HCT116 (cell line): ENCODE measurements around the gene PGBD1. TPM values are rescaled to one million over a fixed set of nuclear protein-coding genes. Genes with fewer than 3 reads are reported as not detected.

Experiments used
- ATAC-seq: fragments of 200-7000 bp; cut with Tn5 transposase; 2 replicates; pipeline ENCODE4 v1.9.1; 2020; ENCODE audit warnings: mild to moderate bottlenecking, moderate library complexity
- BruUV-seq: library from RNA; stranded (reverse); fragments of 400-500 nt; replicated peaks from 2 replicates; lab custom pipeline; 2021; lab: Mats Ljungman, UMichigan
- CTCF ChIA-PET: fragments of 300-600 bp; sonication (Branson Sonifier 250); formaldehyde crosslinking; loops from one replicate; lab custom pipeline; 2021; ENCODE audit warnings: antibody characterized with exemption; lab: Charles Lee
- POLR2A ChIA-PET: fragments of 300-600, 350-600 bp; sonication (Branson Sonifier 250); formaldehyde crosslinking; loops from one replicate; lab custom pipeline; 2021; ENCODE audit warnings: antibody characterized with exemption; lab: Charles Lee
- RAD21 ChIA-PET, 2 experiments: fragments of 300-600 bp; sonication (Branson Sonifier 250); formaldehyde crosslinking; loops; one replicate each; lab custom pipeline; 2023; ENCODE audit warnings: low total read pairs in 2 of 2; ENCODE audit not compliant: uncharacterized antibody in 2 of 2, unreplicated experiment in 2 of 2, low non-redundant PET in 1 of 2; lab: Charles Lee
- DNase-seq: peaks from one replicate; pipeline ENCODE4 v3.0.0-alpha.2; 2010; ENCODE audit warnings: low read depth, low spot score
- H2AFZ ChIP-seq: fragments of 200-600 bp; shearing (Covaris generic), sonication (generic); 2 replicates; pipeline ENCODE4 v1.6.1; 2017; ENCODE audit warnings: low read depth, mixed run types, mixed read lengths, antibody characterized with exemption, low read length; ENCODE audit not compliant: poor library complexity, severe bottlenecking
- H3K27ac ChIP-seq: 2 replicates; pipeline ENCODE4 v1.5.1; 2012; ENCODE audit warnings: low read depth, low read length
- H3K27me3 ChIP-seq: fragments of 200-600 bp; sonication (generic); 2 replicates; pipeline ENCODE4 v1.6.1; 2016; ENCODE audit warnings: mixed run types, low read length, mixed read lengths; ENCODE audit not compliant: insufficient read depth
- H3K36me3 ChIP-seq, 2 experiments: fragments of 200-500 bp in 1 of 2; fragments of 200-600 bp in 1 of 2; sonication (Bioruptor generic) in 1 of 2; sonication (generic) in 1 of 2; 2 replicates each; pipeline versions ENCODE4 v1.5.1 to v1.6.1; 2014 to 2016; ENCODE audit warnings: low read length in 2 of 2, inconsistent platforms in 1 of 2, mixed read lengths in 1 of 2, mixed run types in 1 of 2; ENCODE audit not compliant: insufficient read depth in 2 of 2, control insufficient read depth in 1 of 2
- H3K4me1 ChIP-seq, 2 experiments: fragments of 200-600 bp in 1 of 2; sonication (generic) in 1 of 2; 2 replicates each; pipeline versions ENCODE4 v1.5.1 to v1.6.1; 2012 to 2017; ENCODE audit warnings: low read length in 2 of 2, inconsistent platforms in 1 of 2, mild to moderate bottlenecking in 1 of 2, mixed read lengths in 1 of 2, mixed run types in 1 of 2, moderate library complexity in 1 of 2; ENCODE audit not compliant: insufficient read depth in 2 of 2, control insufficient read depth in 1 of 2
- H3K4me2 ChIP-seq: fragments of 200-600 bp; sonication (generic); 2 replicates; pipeline ENCODE4 v1.6.1; 2017; ENCODE audit warnings: mixed run types, low read length, mixed read lengths
- H3K4me3 ChIP-seq, 2 experiments: fragments of 200-600 bp in 1 of 2; sonication (generic) in 1 of 2; replicated peaks in 1 of 2; 2 replicates each; pipeline ENCODE4 v1.5.1; 2011 to 2016; ENCODE audit warnings: low read length in 2 of 2, control low read depth in 1 of 2, low read depth in 1 of 2, mild to moderate bottlenecking in 1 of 2, mixed read lengths in 1 of 2, mixed run types in 1 of 2
- H3K79me2 ChIP-seq: fragments of 200-600 bp; sonication (generic); 2 replicates; pipeline ENCODE4 v1.6.1; 2017; ENCODE audit warnings: mild to moderate bottlenecking, mixed run types, low read length, moderate library complexity, mixed read lengths; ENCODE audit not compliant: insufficient read depth
- H3K9ac ChIP-seq: fragments of 200-600 bp; sonication (generic); 2 replicates; pipeline ENCODE4 v1.6.1; 2016; ENCODE audit warnings: low read length, mixed read lengths
- H3K9me2 ChIP-seq: fragments of 200-600 bp; sonication (generic), shearing (Covaris generic); 2 replicates; pipeline ENCODE4 v1.6.1; 2017; ENCODE audit warnings: mixed run types, mild to moderate bottlenecking, moderate library complexity; ENCODE audit not compliant: insufficient read depth
- H3K9me3 ChIP-seq, 2 experiments: fragments of 200-500 bp in 1 of 2; fragments of 200-600 bp in 1 of 2; sonication (Bioruptor generic) in 1 of 2; sonication (generic) in 1 of 2; 2 replicates each; pipeline ENCODE4 v1.6.1; 2014 to 2017; ENCODE audit warnings: low read length in 2 of 2, mixed read lengths in 2 of 2, inconsistent platforms in 1 of 2, low read depth in 1 of 2, mild to moderate bottlenecking in 1 of 2, mixed run types in 1 of 2, moderate library complexity in 1 of 2; ENCODE audit not compliant: control insufficient read depth in 1 of 2, insufficient read depth in 1 of 2
- H4K20me1 ChIP-seq: fragments of 200-600 bp; sonication (generic), shearing (Covaris generic); 2 replicates; pipeline ENCODE4 v1.6.1; 2017; ENCODE audit warnings: mixed run types, mild to moderate bottlenecking, moderate library complexity; ENCODE audit not compliant: insufficient read depth
- ATF3 ChIP-seq: IDR thresholded peaks from 2 replicates; pipeline ENCODE4 v1.6.1; 2012
- CBX3 ChIP-seq: IDR thresholded peaks from 2 replicates; pipeline ENCODE4 v1.6.1; 2012; ENCODE audit warnings: low read depth
- CEBPB ChIP-seq: IDR thresholded peaks from 2 replicates; pipeline ENCODE4 v1.6.1; 2012; ENCODE audit warnings: low read depth
- CTCF ChIP-seq, 3 experiments: fragments of 200-600 bp in 1 of 3; sonication (generic) in 1 of 3; IDR thresholded peaks in 2 of 3; conservative IDR thresholded peaks in 1 of 3; 2 replicates each; pipeline ENCODE4 v1.5.1; 2012 to 2017; ENCODE audit warnings: low read depth in 2 of 3, low read length in 2 of 3, antibody characterized with exemption in 1 of 3, borderline replicate concordance in 1 of 3, control low read depth in 1 of 3, mild to moderate bottlenecking in 1 of 3, mixed read lengths in 1 of 3, mixed run types in 1 of 3, moderate library complexity in 1 of 3; ENCODE audit not compliant: insufficient read depth in 1 of 3
- EZH2 ChIP-seq: fragments of 200-600 bp; sonication (generic); IDR thresholded peaks from 2 replicates; pipeline ENCODE4 v1.6.1; 2017; ENCODE audit warnings: antibody characterized with exemption, mixed run types
- EZH2phosphoT487 ChIP-seq: fragments of 200-600 bp; IDR thresholded peaks from 2 replicates; pipeline ENCODE4 v1.6.1; 2018; ENCODE audit warnings: antibody characterized with exemption, borderline replicate concordance
- FOSL1 ChIP-seq: IDR thresholded peaks from 2 replicates; pipeline ENCODE4 v1.6.1; 2012; ENCODE audit warnings: low read depth
- MAX ChIP-seq: IDR thresholded peaks from 2 replicates; pipeline ENCODE4 v1.6.1; 2012
- POLR2AphosphoS5 ChIP-seq: IDR thresholded peaks from 2 replicates; pipeline ENCODE4 v1.6.1; 2011; ENCODE audit warnings: mild to moderate bottlenecking, low read depth, low read length, moderate library complexity
- RAD21 ChIP-seq: IDR thresholded peaks from 2 replicates; pipeline ENCODE4 v1.6.1; 2012; ENCODE audit warnings: low read depth, mild to moderate bottlenecking
- SRF ChIP-seq: IDR thresholded peaks from 2 replicates; pipeline ENCODE4 v1.6.1; 2012; ENCODE audit warnings: low read depth
- ZBTB33 ChIP-seq: IDR thresholded peaks from 2 replicates; pipeline ENCODE4 v1.6.1; 2011; ENCODE audit warnings: mild to moderate bottlenecking, low read length, moderate library complexity; ENCODE audit not compliant: insufficient replicate concordance; ENCODE audit errors: extremely low read depth
- intact Hi-C: fragments of 100-400 bp; cut with micrococcal nuclease; formaldehyde crosslinking; loops from 2 replicates; pipeline ENCODE4 v1.10.0; 2022
- total RNA-seq: library from RNA; stranded (reverse); gene quantifications from one replicate; pipeline ENCODE4 v1.2.1, GENCODE V29; 2021; ENCODE audit not compliant: unreplicated experiment

The PGBD1 gene
- total RNA-seq, 1 experiment from 2014 or later, result 3.6 TPM

GRCh38 chr6:28335040-28335563, 53.7 kb downstream of the PGBD1 start:
- peak overlapping the region; percentile 72 to 77 for H3K4me3 ChIP-seq
- ChIA-PET CTCF (interaction anchor here (1.2 kb wide), 2 partner anchors 21 to 49 kb away, joined by 4 to 9 read pairs; no protein-coding TSS in a partner anchor), RAD21 (no interaction called here), POLR2A (interaction anchor here (0.8 to 2.0 kb wide), 11 partner anchors 13 to 498 kb away, joined by 3 to 14 read pairs (median 4); partner anchors contain the start of genes ZKSCAN3 and ZKSCAN8)
- H3K36me3 ChIP-seq, result no peaks in the 10 kb centered on the region
- H4K20me1 ChIP-seq, result no peaks in the 10 kb centered on the region
- no peak for TF ChIP-seq CTCF (IDR thresholded peaks at IDR 0.05 in 2 of 3, conservative IDR thresholded peaks at IDR 0.05 in 1 of 3; ENCODE audit: borderline replicate concordance in 1 of 3, insufficient read depth in 1 of 3, low read depth in 2 of 3, low read length in 2 of 3)
- peak; percentile 89 for TF ChIP-seq SRF
- H3K9me2 ChIP-seq, result no peaks in the 10 kb centered on the region
- peak; percentile 1; the same call in 1 of the 2 replicates for ATAC-seq
- H3K9me3 ChIP-seq, result 0 out of 4 replicates have a peak, but pooled peaks cover 0 to 5% of the 10 kb centered on the region in 2 experiments
- no peaks in the 10 kb centered on the region for H3K27me3 ChIP-seq
- peaks cover 13 to 19% of the 10 kb centered on the region in 2 experiments; a peak in 3 of 4 replicates for H3K4me1 ChIP-seq
- peaks cover 5% of the 10 kb centered on the region; the same call in 1 of the 2 replicates for H3K79me2 ChIP-seq
- intact Hi-C loops, result loop anchor here (5.0 kb wide), 1 partner anchor 68 kb away; the partner anchor contains the start of gene ZSCAN26
- no peak for DNase-seq
- peak overlapping the region; percentile 78 for H3K9ac ChIP-seq
- no TSS peak for BruUV-seq
- H3K4me2 ChIP-seq, result peak overlapping the region; percentile 85
- peak overlapping the region; percentile 27 for H2AFZ ChIP-seq
- H3K27ac ChIP-seq, result peak overlapping the region; percentile 77

- CTCF ChIA-PET, result interaction anchor here (1.2 kb wide), 2 partner anchors 20 to 48 kb away, joined by 4 to 9 read pairs; no protein-coding TSS in a partner anchor
- H3K27ac ChIP-seq, result peak within 1 kb of the TSS; percentile 77
- POLR2A ChIA-PET, result interaction anchor here (0.8 to 2.0 kb wide), 11 partner anchors 13 to 499 kb away, joined by 3 to 14 read pairs (median 4); partner anchors contain the start of genes ZKSCAN3 and ZKSCAN8
- no peaks in the 10 kb centered on the region for H3K27me3 ChIP-seq
- H3K4me1 ChIP-seq, result peaks cover 13 to 19% of the 10 kb centered on the region in 2 experiments; a peak in 3 of 4 replicates
- peak; percentile 97 for DNase-seq
- H3K79me2 ChIP-seq, result peaks cover 5% of the 10 kb centered on the region; the same call in 1 of the 2 replicates
- H3K36me3 ChIP-seq, result no peaks in the 10 kb centered on the region
- H3K9ac ChIP-seq, result peak within 1 kb of the TSS; percentile 78
- intact Hi-C loops, result loop anchor here (5.0 kb wide), 1 partner anchor 68 kb away; the partner anchor contains the start of gene ZSCAN26
- no peaks in the 10 kb centered on the region for H4K20me1 ChIP-seq
- H2AFZ ChIP-seq, result peak within 1 kb of the TSS; percentile 83
- H3K4me2 ChIP-seq, result peak within 1 kb of the TSS; percentile 85
- no peaks in the 10 kb centered on the region for H3K9me2 ChIP-seq
- TSS peak; percentile 86 for BruUV-seq
- RAD21 ChIA-PET, result no interaction called here
- peak within 1 kb of the TSS; percentile 72 to 77 for H3K4me3 ChIP-seq
- peak; percentile 95 for ATAC-seq
- 0 out of 4 replicates have a peak, but pooled peaks cover under 1 to 6% of the 10 kb centered on the region in 2 experiments for H3K9me3 ChIP-seq
- TF ChIP-seq FOSL1 (peak; percentile 53), EZH2phosphoT487 (no peak), EZH2 (no peak), CEBPB (no peak), MAX (peak; percentile 28; the same call in 1 of the 2 replicates), RAD21 (no peak), POLR2AphosphoS5 (peak; percentile 84), ATF3 (no peak), CBX3 (no peak), ZBTB33 (no peak)
Observed at GRCh38 chr6:28335564-28336283, 54.4 kb downstream of the PGBD1 start, which contains the start of gene ZSCAN31. TSS of gene ZSCAN31 (minus strand) at chr6:28336148. CDS start at chr6:28329683, 6,465 bp downstream.
